Glutamatergic neuron (in vitro differentiated cells): Measurements from ENCODE around the gene MYO1C. TPM values are rescaled to one million over a fixed set of nuclear protein-coding genes. Genes with fewer than 3 reads are reported as not detected.

Experiments
- DNase-seq: peaks from one replicate; pipeline ENCODE4 v3.0.0; 2022
- H3K27ac Mint-ChIP-seq: one replicate; pipeline ENCODE4 v1.8.0; 2020; ENCODE audit warnings: mild to moderate bottlenecking, mixed read lengths, inconsistent platforms; ENCODE audit not compliant: unreplicated experiment
- H3K27me3 Mint-ChIP-seq: one replicate; pipeline ENCODE4 v1.8.0; 2020; ENCODE audit warnings: mild to moderate bottlenecking, moderate library complexity, mixed read lengths, inconsistent platforms; ENCODE audit not compliant: unreplicated experiment
- H3K36me3 Mint-ChIP-seq: one replicate; pipeline ENCODE4 v1.8.0; 2020; ENCODE audit warnings: mild to moderate bottlenecking, mixed read lengths, inconsistent platforms; ENCODE audit not compliant: unreplicated experiment
- H3K4me1 Mint-ChIP-seq: one replicate; pipeline ENCODE4 v1.8.0; 2020; ENCODE audit warnings: mild to moderate bottlenecking, low read depth, mixed read lengths, inconsistent platforms; ENCODE audit not compliant: unreplicated experiment
- H3K4me3 Mint-ChIP-seq: one replicate; pipeline ENCODE4 v1.8.0; 2020; ENCODE audit warnings: mild to moderate bottlenecking, mixed read lengths, inconsistent platforms; ENCODE audit not compliant: unreplicated experiment
- H3K9me3 Mint-ChIP-seq: one replicate; pipeline ENCODE4 v1.8.0; 2020; ENCODE audit warnings: mild to moderate bottlenecking, moderate library complexity, mixed read lengths, inconsistent platforms; ENCODE audit not compliant: unreplicated experiment
- total RNA-seq: library from RNA; stranded (reverse); fragmentation: NEBNext Ultra II Directional; extraction: Animal tissue kit (Norgen Biotek cat#: 25700); gene quantifications from one replicate; pipeline ENCODE4 v1.2.1, GENCODE V29; 2021; ENCODE audit not compliant: unreplicated experiment
- TF ChIP-seq, protein P1 (sequence below): fragments of 200-600 bp; sonication (generic); IDR thresholded peaks from one replicate; pipeline ENCODE4 v1.5.0; 2021; ENCODE audit not compliant: partially characterized antibody, unreplicated experiment

MYO1C gene
- total RNA-seq, 1 donor from 2014 or later = 58.5 TPM

DNA sequence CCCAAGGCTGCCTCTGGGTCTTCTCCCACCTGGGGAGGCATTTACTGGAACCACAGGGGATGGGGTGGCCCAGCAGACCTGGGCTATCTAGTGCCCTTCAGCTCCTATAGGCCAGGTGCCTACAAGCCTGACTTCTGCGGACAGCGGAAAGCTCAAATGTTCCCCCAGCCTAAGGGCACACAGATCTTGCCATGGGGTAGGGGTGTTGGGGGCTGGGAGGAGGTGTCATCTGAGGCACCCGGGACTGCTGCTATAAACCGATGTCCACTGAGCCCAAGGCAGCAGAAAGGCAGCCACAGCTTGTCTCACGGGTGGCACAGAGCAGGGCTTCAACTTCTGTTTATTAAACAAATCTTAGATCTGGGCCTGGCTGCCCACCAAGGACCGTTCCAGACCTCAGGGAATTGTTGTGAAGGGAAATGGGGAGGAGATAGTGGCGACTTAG is 3.6 kb downstream of the MYO1C start:
- Mint-ChIP-seq H3K27me3 (peaks cover 12% of the 10 kb centered on the region), H3K27ac (no peak overlapping the region), H3K4me1 (peaks cover 9% of the 10 kb centered on the region), H3K36me3 (no peaks in the 10 kb centered on the region), H3K4me3 (peak overlapping the region; percentile 46), H3K9me3 (peaks cover 2% of the 10 kb centered on the region)
- TF ChIP-seq, protein P1, sequence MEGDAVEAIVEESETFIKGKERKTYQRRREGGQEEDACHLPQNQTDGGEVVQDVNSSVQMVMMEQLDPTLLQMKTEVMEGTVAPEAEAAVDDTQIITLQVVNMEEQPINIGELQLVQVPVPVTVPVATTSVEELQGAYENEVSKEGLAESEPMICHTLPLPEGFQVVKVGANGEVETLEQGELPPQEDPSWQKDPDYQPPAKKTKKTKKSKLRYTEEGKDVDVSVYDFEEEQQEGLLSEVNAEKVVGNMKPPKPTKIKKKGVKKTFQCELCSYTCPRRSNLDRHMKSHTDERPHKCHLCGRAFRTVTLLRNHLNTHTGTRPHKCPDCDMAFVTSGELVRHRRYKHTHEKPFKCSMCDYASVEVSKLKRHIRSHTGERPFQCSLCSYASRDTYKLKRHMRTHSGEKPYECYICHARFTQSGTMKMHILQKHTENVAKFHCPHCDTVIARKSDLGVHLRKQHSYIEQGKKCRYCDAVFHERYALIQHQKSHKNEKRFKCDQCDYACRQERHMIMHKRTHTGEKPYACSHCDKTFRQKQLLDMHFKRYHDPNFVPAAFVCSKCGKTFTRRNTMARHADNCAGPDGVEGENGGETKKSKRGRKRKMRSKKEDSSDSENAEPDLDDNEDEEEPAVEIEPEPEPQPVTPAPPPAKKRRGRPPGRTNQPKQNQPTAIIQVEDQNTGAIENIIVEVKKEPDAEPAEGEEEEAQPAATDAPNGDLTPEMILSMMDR = no peak
- DNase-seq = no peak

DNA sequence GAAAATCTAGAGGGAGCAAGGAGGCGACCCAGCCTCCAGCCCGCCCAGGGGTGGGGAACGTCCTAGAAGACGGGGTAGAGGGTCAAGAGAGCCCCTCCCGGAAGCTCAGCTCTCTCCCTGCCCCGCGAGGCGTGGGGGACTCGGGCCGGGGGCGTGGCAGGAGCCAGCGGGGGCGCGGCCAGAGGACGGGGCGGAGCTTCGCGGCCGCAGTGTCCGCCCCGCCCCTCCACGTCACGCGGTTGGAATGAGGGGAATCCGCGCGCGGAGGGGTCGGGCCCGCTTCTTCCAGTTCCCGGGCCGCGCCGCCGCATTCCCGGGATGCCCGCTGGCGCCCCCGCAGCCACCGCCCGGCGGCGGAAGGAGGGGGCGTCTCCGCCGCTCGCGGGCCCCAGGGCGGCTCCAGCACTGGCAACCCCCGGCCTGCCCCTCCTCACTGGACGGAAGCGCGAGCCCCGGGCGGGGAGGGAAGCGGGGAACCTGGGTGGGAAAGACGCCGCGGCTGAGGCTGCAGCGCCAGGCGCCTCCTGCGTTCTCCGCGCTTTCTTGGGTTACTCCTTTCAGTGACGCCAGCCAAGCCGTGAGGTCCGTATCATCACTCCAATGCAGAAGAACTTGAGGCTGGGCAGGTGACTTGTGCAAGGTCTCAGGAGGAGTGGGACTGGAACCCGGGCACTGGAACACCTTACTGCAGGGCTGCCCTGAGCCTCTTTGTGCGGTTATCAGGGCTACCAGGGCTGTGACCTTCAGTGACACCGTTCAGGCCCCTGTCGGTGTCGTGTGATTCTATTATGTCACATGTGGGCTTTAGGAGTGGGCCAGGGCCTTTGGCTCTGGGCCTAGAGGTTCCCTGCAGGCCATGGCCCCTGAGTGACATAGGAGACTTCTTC is 4.3 kb downstream of the MYO1C start:
- peak overlapping the region; percentile 79 for H3K27ac Mint-ChIP-seq
- peak; percentile 80 for DNase-seq
- H3K27me3 Mint-ChIP-seq = peaks cover 12% of the 10 kb centered on the region
- peaks cover 2% of the 10 kb centered on the region for H3K9me3 Mint-ChIP-seq
- TF ChIP-seq, protein P1 = no peak
- H3K4me1 Mint-ChIP-seq = peaks cover 14% of the 10 kb centered on the region
- H3K36me3 Mint-ChIP-seq = no peaks in the 10 kb centered on the region
- H3K4me3 Mint-ChIP-seq = peak overlapping the region; percentile 87

DNA sequence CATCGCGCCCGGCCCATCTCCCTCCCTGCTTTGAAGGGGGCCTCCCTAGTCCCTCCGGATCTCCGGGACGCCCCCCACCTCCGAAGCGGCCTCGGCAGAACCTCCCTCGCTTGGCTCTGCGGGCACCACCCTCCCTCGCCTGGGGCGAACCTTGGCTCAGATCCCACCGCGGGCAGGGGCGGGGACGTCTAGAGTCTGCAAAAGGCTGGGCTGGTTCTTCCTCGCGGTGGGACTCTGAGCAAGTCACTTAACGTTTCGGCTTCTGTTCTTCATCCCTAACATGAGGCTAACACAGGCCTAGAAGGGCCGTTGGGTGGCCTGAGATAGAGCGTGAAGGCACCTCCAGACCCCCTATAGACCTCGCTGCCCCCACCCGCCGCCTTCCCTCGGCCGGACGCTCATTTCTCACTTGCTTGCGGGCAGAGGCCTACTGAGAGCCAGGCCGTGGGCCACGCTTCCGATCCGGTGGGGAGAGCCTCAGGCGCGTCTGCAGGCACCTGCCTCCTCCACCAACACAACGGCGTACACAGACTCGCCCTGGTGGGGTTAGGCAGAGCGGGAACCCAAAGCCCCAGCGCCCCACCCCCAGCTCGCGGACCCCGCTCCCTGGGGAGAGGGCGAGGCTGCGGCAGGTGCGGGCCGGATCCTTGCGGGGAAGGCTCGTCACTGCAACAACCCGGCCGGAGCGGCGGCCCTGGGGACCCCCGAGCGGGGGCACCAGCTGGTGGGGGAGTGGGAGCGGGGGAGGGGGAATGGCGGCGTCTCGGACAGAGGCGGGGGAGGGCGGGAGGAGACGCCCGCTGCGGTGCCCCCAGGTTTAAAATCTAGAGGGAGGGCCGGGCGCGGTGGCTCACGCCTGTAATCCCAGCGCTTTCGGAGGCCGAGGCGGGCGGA is 5.4 kb downstream of the MYO1C start:
- Mint-ChIP-seq H3K36me3 (peaks cover 3% of the 10 kb centered on the region), H3K4me3 (peak overlapping the region; percentile 87), H3K27me3 (peaks cover 11% of the 10 kb centered on the region), H3K27ac (peak overlapping the region; percentile 79), H3K4me1 (peaks cover 16% of the 10 kb centered on the region), H3K9me3 (peaks cover 2% of the 10 kb centered on the region)
- DNase-seq = peak; percentile 84
- TF ChIP-seq, protein P1 = peak; percentile 28

DNA sequence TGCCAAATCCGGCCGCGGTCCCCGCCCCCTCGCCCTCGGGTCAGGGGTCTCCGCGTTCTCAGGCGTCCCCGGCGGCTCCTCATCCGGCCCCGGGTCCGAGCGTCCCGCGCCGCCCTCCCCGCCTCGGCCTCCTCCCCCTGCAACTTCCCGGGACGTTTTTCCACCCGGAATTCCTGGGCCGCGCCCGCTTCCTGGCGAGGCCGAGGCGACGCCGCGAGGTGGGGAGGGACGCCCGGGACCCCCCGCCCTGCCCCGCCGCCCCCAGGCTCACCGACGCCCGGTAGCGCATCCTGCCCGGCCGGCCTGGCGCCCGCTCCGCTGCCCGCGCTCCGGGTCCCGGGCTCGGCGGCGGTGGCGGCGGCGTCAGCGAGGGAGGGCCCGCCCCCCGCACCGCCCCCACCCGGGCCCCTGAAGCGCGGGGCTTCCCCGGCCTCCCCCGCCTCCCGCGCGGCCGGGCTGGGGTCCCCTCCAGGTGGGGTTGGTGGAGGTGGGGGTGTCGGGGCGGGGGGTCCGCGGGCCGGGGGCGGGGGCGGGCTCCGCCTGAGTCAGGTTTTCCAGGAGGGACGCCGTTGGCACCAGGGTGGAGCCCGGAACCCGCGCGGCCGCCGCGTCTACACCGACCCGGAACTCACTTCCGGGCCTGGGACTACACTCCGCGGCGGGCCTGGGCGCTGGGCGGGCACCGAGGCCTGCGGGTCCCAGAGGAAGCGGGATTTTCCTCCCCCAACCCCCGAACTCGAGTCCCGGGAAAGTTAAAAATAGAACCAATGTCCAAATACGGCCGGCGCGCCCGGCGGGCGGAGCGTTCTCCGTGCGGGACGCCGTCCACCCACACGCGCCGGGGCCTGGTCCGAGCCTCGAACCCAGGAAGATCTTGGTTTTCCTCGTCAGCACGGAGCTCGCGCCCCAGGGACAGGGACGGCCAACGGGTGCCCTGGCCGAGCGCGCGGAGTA is 6.8 kb downstream of the MYO1C start:
- no peak overlapping the region for H3K27ac Mint-ChIP-seq
- H3K4me3 Mint-ChIP-seq = no peak overlapping the region
- H3K9me3 Mint-ChIP-seq = peaks cover 1% of the 10 kb centered on the region
- H3K27me3 Mint-ChIP-seq = peaks cover 11% of the 10 kb centered on the region
- TF ChIP-seq, protein P1 = no peak
- H3K36me3 Mint-ChIP-seq = peaks cover 5% of the 10 kb centered on the region
- peak; percentile 57 for DNase-seq
- H3K4me1 Mint-ChIP-seq = peaks cover 16% of the 10 kb centered on the region
